Thymus (tissue), 11 donors: ENCODE measurements around the gene SORL1-AS1. TPM values are rescaled to one million over a fixed set of nuclear protein-coding genes. Genes with fewer than 3 reads are reported as not detected.

Experiments used
- DNase-seq, 9 donors: peaks; one replicate each; pipeline ENCODE4 v3.0.0-alpha.2; 2013; ENCODE audit warnings: low spot score in 9 of 9, low read depth in 6 of 9, missing footprints in 1 of 9
- H3K27ac ChIP-seq, 2 donors: one replicate each; pipeline ENCODE4 v1.5.1; 2013; ENCODE audit warnings: control low read depth in 1 of 2, low read depth in 1 of 2, low read length in 1 of 2, mild to moderate bottlenecking in 1 of 2, moderate library complexity in 1 of 2
- H3K27me3 ChIP-seq, 2 donors: one replicate each; pipeline ENCODE4 v1.5.1; 2013; ENCODE audit warnings: low read length in 1 of 2; ENCODE audit not compliant: control insufficient read depth in 2 of 2, insufficient read depth in 1 of 2
- H3K36me3 ChIP-seq, 2 donors: one replicate each; pipeline ENCODE4 v1.5.1; 2013; ENCODE audit warnings: low read length in 1 of 2, mild to moderate bottlenecking in 1 of 2, moderate library complexity in 1 of 2; ENCODE audit not compliant: control insufficient read depth in 2 of 2, insufficient read depth in 2 of 2
- H3K4me1 ChIP-seq, 2 donors: one replicate each; pipeline ENCODE4 v1.5.1; 2013; ENCODE audit warnings: low read length in 2 of 2; ENCODE audit not compliant: control insufficient read depth in 2 of 2, insufficient read depth in 2 of 2
- H3K4me3 ChIP-seq, 2 donors: one replicate each; pipeline ENCODE4 v1.5.1; 2013; ENCODE audit warnings: low read length in 2 of 2, control low read depth in 1 of 2, mild to moderate bottlenecking in 1 of 2
- H3K9me3 ChIP-seq, 2 donors: one replicate each; pipeline ENCODE4 v1.5.1; 2013; ENCODE audit warnings: low read length in 1 of 2, mild to moderate bottlenecking in 1 of 2; ENCODE audit not compliant: control insufficient read depth in 2 of 2, insufficient read depth in 1 of 2
- WGBS: extraction: QIAGEN DNeasy Blood & Tissue Kit; methylation state at CpG from one replicate; pipeline ENCODE4 v1.1.7; 2013; 5-methylcytosine and 5-hydroxymethylcytosine counted together
- polyA plus RNA-seq: library from polyadenylated mRNA; stranded (reverse); fragments of 200-250 nt; gene quantifications from one replicate; pipeline ENCODE4 v1.2.3, GENCODE V29; 2013
- total RNA-seq: library from RNA; stranded (reverse); fragments of 120-200 nt; gene quantifications from one replicate; pipeline ENCODE4 v1.2.4, GENCODE V29; 2013
- donor health status: healthy.

SORL1-AS1 gene

GRCh38 chr11:121405646-121406045 lies 47.1 kb downstream of the SORL1-AS1 start:
- H3K27me3 ChIP-seq, result no peaks in the 10 kb centered on the region
- peaks cover 0 to 2% of the 10 kb centered on the region in 2 donors for H3K9me3 ChIP-seq
- DNase-seq, result no peak
- no peaks in the 10 kb centered on the region for H3K36me3 ChIP-seq
- H3K4me3 ChIP-seq, result no peak overlapping the region
- H3K4me1 ChIP-seq, result no peaks in the 10 kb centered on the region
- 75% methylated on average over 1 of the region's 1 CpG for WGBS
- no peak overlapping the region for H3K27ac ChIP-seq

GRCh38 chr11:121394785-121395184 lies 58.0 kb downstream of the SORL1-AS1 start:
- Histone ChIP-seq H3K27me3 (no peaks in the 10 kb centered on the region), H3K4me3 (no peak overlapping the region), H3K36me3 (no peaks in the 10 kb centered on the region), H3K9me3 (peaks cover 0 to 7% of the 10 kb centered on the region in 2 donors), H3K27ac (no peak overlapping the region), H3K4me1 (peaks cover 7 to 17% of the 10 kb centered on the region in 2 donors)
- DNase-seq, result no peak
- 97% methylated on average over 4 of the region's 4 CpGs for WGBS

- no peak for DNase-seq
- Histone ChIP-seq H3K27me3 (no peaks in the 10 kb centered on the region), H3K4me1 (peaks cover 7 to 17% of the 10 kb centered on the region in 2 donors), H3K9me3 (peaks cover 0 to 7% of the 10 kb centered on the region in 2 donors), H3K36me3 (no peaks in the 10 kb centered on the region), H3K4me3 (no peak overlapping the region), H3K27ac (no peak overlapping the region)
- WGBS, result 56% methylated on average over 4 of the region's 4 CpGs
Measured at GRCh38 chr11:121393855-121394254, 58.9 kb downstream of the SORL1-AS1 start.

GRCh38 chr11:121391914-121392313 lies 60.9 kb downstream of the SORL1-AS1 start:
- no peak for DNase-seq
- 94% methylated on average over 7 of the region's 7 CpGs for WGBS

GRCh38 chr11:121389651-121390050 lies 63.1 kb downstream of the SORL1-AS1 start:
- DNase-seq, result no peak
- H3K9me3 ChIP-seq, result peaks cover 0 to 7% of the 10 kb centered on the region in 2 donors
- no peaks in the 10 kb centered on the region for H3K27me3 ChIP-seq
- no peaks in the 10 kb centered on the region for H3K36me3 ChIP-seq
- H3K27ac ChIP-seq, result no peak overlapping the region
- peaks cover 7 to 13% of the 10 kb centered on the region in 2 donors for H3K4me1 ChIP-seq
- H3K4me3 ChIP-seq, result no peak overlapping the region
- 94% methylated on average over 8 of the region's 8 CpGs for WGBS

More at GRCh38 chr11:121391914-121392313, 60.9 kb downstream of the SORL1-AS1 start:
- H3K4me1 ChIP-seq, result peaks cover 7 to 17% of the 10 kb centered on the region in 2 donors
- no peaks in the 10 kb centered on the region for H3K27me3 ChIP-seq
- no peak overlapping the region for H3K4me3 ChIP-seq
- H3K36me3 ChIP-seq, result no peaks in the 10 kb centered on the region
- peaks cover 0 to 7% of the 10 kb centered on the region in 2 donors for H3K9me3 ChIP-seq
- no peak overlapping the region for H3K27ac ChIP-seq

Other genes starting within 250 kb of the SORL1-AS1 start
- gene SC5D, start 160.2 kb downstream of the SORL1-AS1 start, total RNA-seq, result 14.5 TPM
- 29.4 TPM for gene SC5D, start 160.2 kb downstream of the SORL1-AS1 start, polyA plus RNA-seq
- gene SORL1, start 653 bp downstream of the SORL1-AS1 start, total RNA-seq, result 23.8 TPM
- gene SORL1, start 653 bp downstream of the SORL1-AS1 start, polyA plus RNA-seq, result 7.4 TPM